Activated naive CD4-positive, alpha-beta T cell treated with Interleukin-2 at 50 U/mL for 16 hours (primary cell): Measurements from ENCODE around the gene RNU2-63P.
A peak's percentile ranks its signal among the peaks of the same experiment; 100 is the strongest.
"Not testable (repeated sequence)": the region's sequence is repeated elsewhere in the genome, so short reads cannot be mapped to it uniquely, and the experiment has no call there.

Source experiments
- DNase-seq: peaks from one replicate; pipeline ENCODE4 v3.0.0-alpha.2; 2020

The RNU2-63P gene

GRCh38 chr2:88016086-88016959, at the start of gene RNU2-63P:
Gene RNU2-63P, minus strand, starts transcription at chr2:88016547.
- peak; percentile 80 for DNase-seq

- no peak for DNase-seq
These were observed 44.9 kb upstream of the RNU2-63P start for GRCh38 chr2:88061295-88061694.

- no peak for DNase-seq
These were observed 44.5 kb upstream of the RNU2-63P start for GRCh38 chr2:88060907-88061275.

- peak; percentile 23 for DNase-seq
These were observed 43.9 kb upstream of the RNU2-63P start for GRCh38 chr2:88059979-88060906.

- no peak for DNase-seq
These were observed 41.8 kb upstream of the RNU2-63P start for GRCh38 chr2:88058191-88058590.

GRCh38 chr2:88057437-88057844, 41.1 kb upstream of the RNU2-63P start:
- DNase-seq = no peak

GRCh38 chr2:88055371-88056128, 39.2 kb upstream of the RNU2-63P start, which contains the start of gene KRCC1:
Gene KRCC1, minus strand, starts transcription at chr2:88055783. Its CDS starts 27,220 bp downstream, at chr2:88028563.
- DNase-seq = peak; percentile 94

GRCh38 chr2:88054782-88055370, 38.5 kb upstream of the RNU2-63P start:
- peak; percentile 11 for DNase-seq

GRCh38 chr2:88053934-88054781, 37.8 kb upstream of the RNU2-63P start:
- no peak for DNase-seq

- DNase-seq = no peak
These were observed 36.9 kb upstream of the RNU2-63P start for GRCh38 chr2:88053296-88053695.

GRCh38 chr2:88051792-88052191, 35.4 kb upstream of the RNU2-63P start:
- DNase-seq = no peak

- DNase-seq = no peak
These were observed 33.3 kb upstream of the RNU2-63P start for GRCh38 chr2:88049622-88050021.

- no peak for DNase-seq
These were observed 32.2 kb upstream of the RNU2-63P start for GRCh38 chr2:88048541-88048940.

GRCh38 chr2:88045561-88045960, 29.2 kb upstream of the RNU2-63P start:
- not testable (repeated sequence) for DNase-seq

GRCh38 chr2:88042476-88042875, 26.1 kb upstream of the RNU2-63P start:
- no peak for DNase-seq

- no peak for DNase-seq
These were observed 22.1 kb upstream of the RNU2-63P start for GRCh38 chr2:88038263-88039105.

- no peak for DNase-seq
These were observed 20.3 kb upstream of the RNU2-63P start for GRCh38 chr2:88036606-88037005.

- no peak for DNase-seq
These were observed 19.8 kb upstream of the RNU2-63P start for GRCh38 chr2:88036182-88036581.

- DNase-seq = no peak
These were observed 15.8 kb upstream of the RNU2-63P start for GRCh38 chr2:88032070-88032702.

GRCh38 chr2:88028931-88029330, 12.6 kb upstream of the RNU2-63P start:
- no peak for DNase-seq
